Endothelial cell of umbilical vein (primary cell): ENCODE measurements around the gene PHF2.

Experiments
- GATA2 ChIP-seq: IDR thresholded peaks from 2 replicates; pipeline ENCODE4 v1.7.0; 2011; ENCODE audit warnings: low read depth, mild to moderate bottlenecking, moderate library complexity, mixed read lengths, low read length; ENCODE audit not compliant: insufficient read length, insufficient read depth
- POLR2A ChIP-seq: IDR thresholded peaks from 2 replicates; pipeline ENCODE4 v1.6.1; 2012; ENCODE audit warnings: low read depth, mild to moderate bottlenecking, control low read depth, low read length
- TF ChIP-seq, protein P1 (sequence below), 2 donors: IDR thresholded peaks; 1 replicate in 1 of 2; 2 replicates in 1 of 2; pipeline ENCODE4 v1.5.1; 2011; ENCODE audit warnings: low read length in 2 of 2, mild to moderate bottlenecking in 2 of 2, moderate library complexity in 2 of 2, control low read depth in 1 of 2, inconsistent platforms in 1 of 2, low read depth in 1 of 2; ENCODE audit not compliant: insufficient read depth in 1 of 2; ENCODE audit errors: extremely low read depth in 1 of 2

DNA sequence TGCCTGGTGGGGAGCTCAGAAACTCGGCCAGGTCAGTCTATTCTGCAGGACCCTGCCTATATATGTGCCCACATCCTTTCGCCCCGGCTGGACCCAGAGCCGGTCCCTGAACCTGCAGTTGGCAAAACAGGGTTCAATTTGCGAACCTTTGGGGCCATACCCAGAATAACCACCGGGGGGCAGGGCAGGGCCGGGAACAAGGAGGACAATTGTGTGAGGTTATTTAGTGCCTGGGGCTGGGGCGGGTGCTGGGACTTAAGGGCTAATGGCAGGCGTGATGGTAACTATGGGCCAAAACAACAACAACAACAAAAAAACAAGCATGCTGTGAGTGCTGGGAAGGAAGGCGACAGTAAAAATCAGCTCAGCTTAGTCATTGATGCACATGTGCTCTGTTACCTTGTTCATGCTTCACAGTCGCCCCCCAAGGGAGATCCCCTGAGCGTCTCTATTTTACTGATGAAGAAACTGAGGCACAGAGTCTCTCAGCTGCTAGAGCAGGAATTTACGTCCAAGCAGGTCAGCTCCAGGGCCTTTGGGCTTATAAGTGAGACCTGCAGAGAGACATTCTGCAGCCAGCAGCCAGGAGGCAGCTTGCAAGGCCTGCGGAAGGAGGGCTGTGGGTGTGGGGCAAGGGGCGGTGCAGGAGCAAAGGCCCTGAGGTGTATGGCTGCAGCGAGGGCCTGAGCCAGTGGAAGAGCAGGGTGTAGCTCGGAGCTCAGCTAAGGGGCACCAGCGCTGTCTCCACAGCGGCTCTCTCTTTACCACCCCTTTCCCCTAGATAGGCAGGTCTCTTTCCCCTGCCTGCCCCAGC, 106.0 kb downstream of the PHF2 start:
- TF ChIP-seq, protein P1, sequence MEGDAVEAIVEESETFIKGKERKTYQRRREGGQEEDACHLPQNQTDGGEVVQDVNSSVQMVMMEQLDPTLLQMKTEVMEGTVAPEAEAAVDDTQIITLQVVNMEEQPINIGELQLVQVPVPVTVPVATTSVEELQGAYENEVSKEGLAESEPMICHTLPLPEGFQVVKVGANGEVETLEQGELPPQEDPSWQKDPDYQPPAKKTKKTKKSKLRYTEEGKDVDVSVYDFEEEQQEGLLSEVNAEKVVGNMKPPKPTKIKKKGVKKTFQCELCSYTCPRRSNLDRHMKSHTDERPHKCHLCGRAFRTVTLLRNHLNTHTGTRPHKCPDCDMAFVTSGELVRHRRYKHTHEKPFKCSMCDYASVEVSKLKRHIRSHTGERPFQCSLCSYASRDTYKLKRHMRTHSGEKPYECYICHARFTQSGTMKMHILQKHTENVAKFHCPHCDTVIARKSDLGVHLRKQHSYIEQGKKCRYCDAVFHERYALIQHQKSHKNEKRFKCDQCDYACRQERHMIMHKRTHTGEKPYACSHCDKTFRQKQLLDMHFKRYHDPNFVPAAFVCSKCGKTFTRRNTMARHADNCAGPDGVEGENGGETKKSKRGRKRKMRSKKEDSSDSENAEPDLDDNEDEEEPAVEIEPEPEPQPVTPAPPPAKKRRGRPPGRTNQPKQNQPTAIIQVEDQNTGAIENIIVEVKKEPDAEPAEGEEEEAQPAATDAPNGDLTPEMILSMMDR (IDR thresholded peaks at IDR 0.05; ENCODE audit: extremely low read depth in 1 of 2, insufficient read depth in 1 of 2, low read depth in 1 of 2, low read length in 2 of 2): peak; percentile 74 to 82
- TF ChIP-seq POLR2A (no peak), GATA2 (no peak)
